Astrocyte (in vitro differentiated cells and primary cell): Measurements from ENCODE around the gene RAPGEF4. TPM values are rescaled to one million over a fixed set of nuclear protein-coding genes. Genes with fewer than 3 reads are reported as not detected.

Experiments used
- DNase-seq: peaks from one replicate; pipeline ENCODE4 v3.0.0-alpha.2; 2010; ENCODE audit warnings: low read depth
- FAIRE-seq: peaks from 2 replicates; lab custom pipeline; 2011; peaks lifted over from hg19 to GRCh38; lab: Jason Lieb, UNC
- H2AFZ ChIP-seq: 2 replicates; pipeline ENCODE4 v1.6.0; 2012; ENCODE audit warnings: low read depth, low read length, inconsistent platforms
- H3K27ac ChIP-seq: 2 replicates; pipeline ENCODE4 v1.5.1; 2011; ENCODE audit warnings: low read depth, low read length, inconsistent platforms
- H3K27me3 ChIP-seq: 2 replicates; pipeline ENCODE4 v1.6.0; 2011; ENCODE audit warnings: low read length, inconsistent platforms; ENCODE audit not compliant: insufficient read depth
- H3K36me3 ChIP-seq: 2 replicates; pipeline ENCODE4 v1.5.1; 2011; ENCODE audit warnings: low read length, inconsistent platforms; ENCODE audit not compliant: insufficient read depth
- H3K4me1 ChIP-seq: 2 replicates; pipeline ENCODE4 v1.5.1; 2011; ENCODE audit warnings: low read length, inconsistent platforms; ENCODE audit not compliant: insufficient read depth
- H3K4me2 ChIP-seq: 2 replicates; pipeline ENCODE4 v1.6.0; 2012; ENCODE audit warnings: low read length, inconsistent platforms
- H3K4me3 ChIP-seq: 2 replicates; pipeline ENCODE4 v1.5.1; 2011; ENCODE audit warnings: low read depth, mild to moderate bottlenecking, low read length, inconsistent platforms; ENCODE audit not compliant: insufficient read depth
- H3K79me2 ChIP-seq: 2 replicates; pipeline ENCODE4 v1.6.0; 2012; ENCODE audit warnings: mild to moderate bottlenecking, low read length, inconsistent platforms; ENCODE audit not compliant: insufficient read depth
- H3K9ac ChIP-seq: 2 replicates; pipeline ENCODE4 v1.6.0; 2012; ENCODE audit warnings: mild to moderate bottlenecking, low read length, inconsistent platforms
- H3K9me3 ChIP-seq: 2 replicates; pipeline ENCODE4 v1.5.1; 2012; ENCODE audit warnings: low read depth, mild to moderate bottlenecking, low read length, inconsistent platforms; ENCODE audit not compliant: insufficient read depth
- H4K20me1 ChIP-seq: 2 replicates; pipeline ENCODE4 v1.6.0; 2012; ENCODE audit warnings: low read length, inconsistent platforms; ENCODE audit not compliant: insufficient read depth
- H3K27ac Mint-ChIP-seq: one replicate; pipeline ENCODE4 v1.8.0; 2021; ENCODE audit warnings: mild to moderate bottlenecking, mixed read lengths; ENCODE audit not compliant: unreplicated experiment
- H3K27me3 Mint-ChIP-seq: one replicate; pipeline ENCODE4 v1.8.0; 2021; ENCODE audit warnings: low read depth, mixed read lengths; ENCODE audit not compliant: unreplicated experiment
- H3K36me3 Mint-ChIP-seq: one replicate; pipeline ENCODE4 v1.8.0; 2021; ENCODE audit warnings: low read depth, mixed read lengths; ENCODE audit not compliant: unreplicated experiment
- H3K4me1 Mint-ChIP-seq: one replicate; pipeline ENCODE4 v1.8.0; 2021; ENCODE audit warnings: low read depth, mixed read lengths; ENCODE audit not compliant: unreplicated experiment
- H3K4me3 Mint-ChIP-seq: one replicate; pipeline ENCODE4 v1.8.0; 2021; ENCODE audit warnings: mild to moderate bottlenecking, moderate library complexity, mixed read lengths; ENCODE audit not compliant: unreplicated experiment
- H3K9me3 Mint-ChIP-seq: one replicate; pipeline ENCODE4 v1.8.0; 2021; ENCODE audit warnings: mild to moderate bottlenecking, mixed read lengths; ENCODE audit not compliant: unreplicated experiment
- EZH2 ChIP-seq: IDR thresholded peaks from 2 replicates; pipeline ENCODE4 v1.6.1; 2012; ENCODE audit warnings: mild to moderate bottlenecking, low read length, inconsistent platforms; ENCODE audit not compliant: insufficient read depth
- total RNA-seq: library from RNA; stranded (reverse); gene quantifications from 2 replicates; pipeline ENCODE4 v1.2.1, GENCODE V29; 2021
- TF ChIP-seq, protein P1 (sequence below): IDR thresholded peaks from 2 replicates; pipeline ENCODE4 v1.5.1; 2011; ENCODE audit warnings: low read depth, mild to moderate bottlenecking, inconsistent platforms, low read length, moderate library complexity; ENCODE audit not compliant: insufficient read depth

RAPGEF4 gene
- total RNA-seq, 1 donor from 2014 or later, result 1.1 TPM

- TF ChIP-seq EZH2, result no peak
- TF ChIP-seq, protein P1, sequence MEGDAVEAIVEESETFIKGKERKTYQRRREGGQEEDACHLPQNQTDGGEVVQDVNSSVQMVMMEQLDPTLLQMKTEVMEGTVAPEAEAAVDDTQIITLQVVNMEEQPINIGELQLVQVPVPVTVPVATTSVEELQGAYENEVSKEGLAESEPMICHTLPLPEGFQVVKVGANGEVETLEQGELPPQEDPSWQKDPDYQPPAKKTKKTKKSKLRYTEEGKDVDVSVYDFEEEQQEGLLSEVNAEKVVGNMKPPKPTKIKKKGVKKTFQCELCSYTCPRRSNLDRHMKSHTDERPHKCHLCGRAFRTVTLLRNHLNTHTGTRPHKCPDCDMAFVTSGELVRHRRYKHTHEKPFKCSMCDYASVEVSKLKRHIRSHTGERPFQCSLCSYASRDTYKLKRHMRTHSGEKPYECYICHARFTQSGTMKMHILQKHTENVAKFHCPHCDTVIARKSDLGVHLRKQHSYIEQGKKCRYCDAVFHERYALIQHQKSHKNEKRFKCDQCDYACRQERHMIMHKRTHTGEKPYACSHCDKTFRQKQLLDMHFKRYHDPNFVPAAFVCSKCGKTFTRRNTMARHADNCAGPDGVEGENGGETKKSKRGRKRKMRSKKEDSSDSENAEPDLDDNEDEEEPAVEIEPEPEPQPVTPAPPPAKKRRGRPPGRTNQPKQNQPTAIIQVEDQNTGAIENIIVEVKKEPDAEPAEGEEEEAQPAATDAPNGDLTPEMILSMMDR, result no peak
- DNase-seq (no peak), FAIRE-seq (no peak)
- Histone ChIP-seq H3K27ac (no peak overlapping the region), H3K9ac (no peak overlapping the region), H3K27me3 (no peaks in the 10 kb centered on the region), H3K9me3 (no peaks in the 10 kb centered on the region), H3K79me2 (no peaks in the 10 kb centered on the region), H2AFZ (no peak overlapping the region), H3K36me3 (no peaks in the 10 kb centered on the region), H3K4me2 (no peak overlapping the region), H3K4me3 (no peak overlapping the region), H3K4me1 (peaks cover 4% of the 10 kb centered on the region), H4K20me1 (no peaks in the 10 kb centered on the region)
- Mint-ChIP-seq H3K27ac (no peak overlapping the region), H3K36me3 (no peaks in the 10 kb centered on the region), H3K9me3 (no peaks in the 10 kb centered on the region), H3K4me1 (peaks cover 11% of the 10 kb centered on the region), H3K4me3 (no peak overlapping the region), H3K27me3 (no peaks in the 10 kb centered on the region)
These were observed 125.5 kb downstream of the RAPGEF4 start for GRCh38 chr2:172861098-172861497.

- DNase-seq (no peak), FAIRE-seq (no peak)
- H4K20me1 ChIP-seq, result no peaks in the 10 kb centered on the region
- no peak overlapping the region for H3K4me3 ChIP-seq
- H3K4me1 ChIP-seq, result peaks cover 4% of the 10 kb centered on the region
- Mint-ChIP-seq H3K4me3 (no peak overlapping the region), H3K9me3 (no peaks in the 10 kb centered on the region), H3K27ac (no peak overlapping the region), H3K36me3 (no peaks in the 10 kb centered on the region), H3K4me1 (peaks cover 11% of the 10 kb centered on the region), H3K27me3 (no peaks in the 10 kb centered on the region)
- H3K9me3 ChIP-seq, result no peaks in the 10 kb centered on the region
- H3K27ac ChIP-seq, result no peak overlapping the region
- no peaks in the 10 kb centered on the region for H3K79me2 ChIP-seq
- H3K9ac ChIP-seq, result no peak overlapping the region
- no peak overlapping the region for H2AFZ ChIP-seq
- TF ChIP-seq EZH2, result no peak
- TF ChIP-seq, protein P1, result no peak
- no peaks in the 10 kb centered on the region for H3K36me3 ChIP-seq
- no peak overlapping the region for H3K4me2 ChIP-seq
- no peaks in the 10 kb centered on the region for H3K27me3 ChIP-seq
These were observed 126.2 kb downstream of the RAPGEF4 start for GRCh38 chr2:172861656-172862476.

GRCh38 chr2:172863341-172863740, 127.7 kb downstream of the RAPGEF4 start:
- no peak for FAIRE-seq
- H3K4me2 ChIP-seq, result no peak overlapping the region

More at GRCh38 chr2:172863341-172863740, 127.7 kb downstream of the RAPGEF4 start:
- H3K27me3 ChIP-seq, result no peaks in the 10 kb centered on the region
- H3K27ac ChIP-seq, result no peak overlapping the region
- TF ChIP-seq, protein P1, result no peak
- TF ChIP-seq EZH2, result no peak
- peaks cover 4% of the 10 kb centered on the region for H3K4me1 ChIP-seq
- no peaks in the 10 kb centered on the region for H4K20me1 ChIP-seq
- H3K9me3 Mint-ChIP-seq, result no peaks in the 10 kb centered on the region
- H3K79me2 ChIP-seq, result no peaks in the 10 kb centered on the region
- H3K27me3 Mint-ChIP-seq, result no peaks in the 10 kb centered on the region
- H3K27ac Mint-ChIP-seq, result no peak overlapping the region
- H3K9ac ChIP-seq, result no peak overlapping the region
- H3K4me1 Mint-ChIP-seq, result peaks cover 7% of the 10 kb centered on the region
- H3K9me3 ChIP-seq, result no peaks in the 10 kb centered on the region
- no peaks in the 10 kb centered on the region for H3K36me3 ChIP-seq
- no peak overlapping the region for H3K4me3 Mint-ChIP-seq
- H2AFZ ChIP-seq, result no peak overlapping the region
- H3K4me3 ChIP-seq, result no peak overlapping the region
- DNase-seq, result no peak
- no peaks in the 10 kb centered on the region for H3K36me3 Mint-ChIP-seq
